Central memory CD4-positive, alpha-beta T cell (primary cell): ENCODE data around the gene SCN5A.
A peak's percentile ranks its signal among the peaks of the same experiment; 100 is the strongest.

Source experiments
- DNase-seq: peaks from one replicate; pipeline ENCODE4 v3.0.0; 2022

SCN5A gene

GRCh38 chr3:38534180-38534579, 115.3 kb downstream of the SCN5A start:
- DNase-seq, result no peak

- no peak for DNase-seq
These were observed 116.1 kb downstream of the SCN5A start for GRCh38 chr3:38533285-38533976.

- DNase-seq, result no peak
These were observed 117.0 kb downstream of the SCN5A start for GRCh38 chr3:38532529-38532928.

GRCh38 chr3:38528457-38528856, 121.0 kb downstream of the SCN5A start:
- DNase-seq, result no peak

GRCh38 chr3:38526792-38527191, 122.7 kb downstream of the SCN5A start:
- no peak for DNase-seq

GRCh38 chr3:38524141-38524739, 125.2 kb downstream of the SCN5A start:
- DNase-seq, result no peak

GRCh38 chr3:38522002-38522401, 127.5 kb downstream of the SCN5A start:
- DNase-seq, result no peak

GRCh38 chr3:38521391-38521987, 128.0 kb downstream of the SCN5A start:
- DNase-seq, result peak; percentile 53

GRCh38 chr3:38519651-38520050, 129.8 kb downstream of the SCN5A start:
- peak; percentile 66 for DNase-seq

- DNase-seq, result no peak
These were observed 130.5 kb downstream of the SCN5A start for GRCh38 chr3:38519000-38519399.

GRCh38 chr3:38516669-38517068, 132.8 kb downstream of the SCN5A start:
- DNase-seq, result no peak

- DNase-seq, result no peak
These were observed 134.1 kb downstream of the SCN5A start for GRCh38 chr3:38515367-38515766.

GRCh38 chr3:38511546-38511945, 137.9 kb downstream of the SCN5A start:
- DNase-seq, result no peak

- DNase-seq, result no peak
These were observed 138.9 kb downstream of the SCN5A start for GRCh38 chr3:38510631-38511030.

GRCh38 chr3:38509732-38510131, 139.8 kb downstream of the SCN5A start:
- no peak for DNase-seq

- DNase-seq, result no peak
These were observed 142.4 kb downstream of the SCN5A start for GRCh38 chr3:38507120-38507519.

- DNase-seq, result no peak
These were observed 148.6 kb downstream of the SCN5A start for GRCh38 chr3:38500688-38501417.
